ENCODE data around the gene PGF.
A peak's percentile ranks its signal among the peaks of the same experiment; 100 is the strongest.

PGF gene

DNA sequence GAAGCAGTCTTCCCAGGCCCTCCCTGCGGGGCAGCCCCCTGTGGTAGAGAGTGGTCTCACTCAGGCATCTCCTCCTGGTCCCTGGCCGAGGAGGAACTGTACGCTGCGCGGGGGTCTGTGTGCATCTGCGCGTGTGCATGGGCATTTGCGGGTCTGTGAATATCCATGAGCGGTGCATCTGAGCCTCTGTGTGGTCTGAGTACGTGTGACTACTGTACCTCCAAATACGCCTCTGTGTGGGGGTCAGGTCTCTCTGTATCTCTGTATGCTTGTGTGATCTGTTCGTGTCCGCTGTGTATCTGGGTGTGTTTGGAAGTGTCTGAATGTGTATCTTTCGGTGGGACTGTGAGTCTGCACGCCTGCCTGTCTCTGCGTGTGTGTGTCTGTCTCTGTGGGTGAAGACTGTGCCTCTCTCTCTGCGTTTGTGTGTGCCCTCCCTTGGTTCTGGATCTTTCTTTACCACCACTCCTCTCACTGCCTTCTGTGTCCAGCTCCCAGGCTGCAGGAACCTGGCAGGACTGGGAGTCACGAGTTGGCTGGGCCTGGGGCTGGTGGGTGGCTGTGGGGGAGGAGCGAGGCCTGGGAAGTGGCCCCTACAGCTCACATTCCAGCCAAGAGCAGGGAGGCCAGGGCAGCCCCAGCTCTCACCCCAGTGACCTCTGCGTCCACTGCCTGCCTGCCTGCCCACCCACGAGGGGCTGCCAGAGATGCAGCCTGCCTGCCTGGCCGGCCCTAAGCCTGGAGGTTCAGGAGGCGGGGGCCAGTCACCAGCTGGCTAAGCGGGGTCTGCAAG lies 1.1 kb upstream of the PGF start:
- DNase-seq (ENCODE audit: low read depth): no peak

DNA sequence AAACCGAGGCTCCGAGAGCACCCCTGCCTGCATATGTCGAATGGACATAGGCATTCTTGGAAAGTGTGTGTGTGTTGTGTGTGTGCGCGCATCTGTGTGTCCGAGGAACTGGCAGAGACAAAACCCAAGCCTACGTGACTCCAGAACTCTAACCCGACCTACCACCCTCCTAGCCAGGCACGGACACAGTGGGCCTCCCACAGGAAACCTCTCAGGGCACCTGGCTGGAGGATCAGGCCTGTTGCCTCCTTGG lies 556 bp upstream of the PGF start:
- DNase-seq (ENCODE audit: low read depth): no peak

DNA sequence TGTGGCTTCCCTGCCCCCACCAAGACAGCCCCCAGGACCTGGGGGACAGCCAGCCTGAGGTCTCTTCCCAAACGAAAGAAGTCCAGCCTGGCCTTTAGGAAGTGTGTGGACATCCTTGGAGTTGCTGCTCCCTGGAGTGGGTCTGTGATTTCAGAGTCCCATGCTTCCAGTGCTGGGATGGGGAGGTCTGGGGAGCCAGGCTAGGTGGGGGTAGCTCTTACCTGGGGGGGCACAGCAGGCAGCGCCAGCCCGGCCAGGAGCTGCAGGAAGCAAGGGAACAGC lies 509 bp downstream of the PGF start:
- no peak for DNase-seq (ENCODE audit: low read depth)

DNA sequence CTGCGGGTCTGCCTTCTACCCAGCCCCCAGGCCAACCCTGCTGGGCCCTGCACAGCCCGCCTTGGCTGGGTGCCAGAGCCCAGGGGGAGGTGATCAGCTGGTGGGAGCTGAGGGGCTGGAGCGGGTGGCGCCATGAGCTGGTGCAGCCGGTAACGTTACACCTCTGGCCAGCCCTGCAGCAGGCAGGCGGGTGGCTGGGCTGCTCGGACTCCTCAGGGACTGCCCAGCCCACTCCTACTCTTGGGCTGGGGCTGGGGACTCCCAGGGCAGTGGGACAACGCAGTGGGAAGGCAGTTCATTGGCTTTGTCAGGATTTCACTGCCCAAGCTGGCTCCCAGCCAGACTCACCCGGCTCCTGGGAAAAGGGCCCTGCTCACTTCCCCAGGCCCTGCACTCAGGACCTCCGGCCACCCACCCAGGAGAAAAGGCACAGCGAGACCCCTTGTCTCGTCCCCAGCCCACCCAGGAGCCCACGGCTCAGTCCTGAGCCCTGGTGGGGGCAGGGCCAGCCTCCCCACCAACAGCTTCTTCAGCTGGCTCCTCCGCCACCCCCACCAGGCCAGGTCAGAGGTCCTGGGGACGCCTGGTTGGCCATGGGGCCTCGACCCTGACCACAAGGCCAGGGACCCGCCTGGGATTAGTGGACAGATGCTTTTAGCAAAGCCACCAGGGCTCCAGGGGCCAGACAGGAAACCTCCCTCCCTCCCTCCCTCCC lies 1.0 kb downstream of the PGF start:
- DNase-seq (ENCODE audit: low read depth): no peak

DNA sequence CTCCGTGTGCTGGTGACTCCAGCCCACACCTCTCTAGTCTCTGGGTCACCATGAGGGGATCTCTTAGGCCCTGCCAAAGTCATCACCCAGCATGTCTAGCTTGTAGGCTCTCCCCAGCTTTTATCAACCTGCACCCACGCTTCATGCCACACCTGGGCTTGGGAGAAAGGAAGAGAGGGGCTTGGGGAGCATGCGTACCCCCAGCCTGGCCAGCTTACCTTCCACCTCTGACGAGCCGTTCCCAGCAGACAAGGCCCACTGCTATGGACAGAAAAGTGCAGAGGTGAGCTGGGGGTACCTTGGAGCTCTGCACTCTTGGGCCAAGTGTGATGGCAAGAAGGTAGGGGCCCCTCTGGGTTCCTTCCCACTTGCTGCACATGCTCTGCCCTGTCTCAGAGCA lies 1.7 kb downstream of the PGF start:
- no peak for DNase-seq (ENCODE audit: low read depth)

DNA sequence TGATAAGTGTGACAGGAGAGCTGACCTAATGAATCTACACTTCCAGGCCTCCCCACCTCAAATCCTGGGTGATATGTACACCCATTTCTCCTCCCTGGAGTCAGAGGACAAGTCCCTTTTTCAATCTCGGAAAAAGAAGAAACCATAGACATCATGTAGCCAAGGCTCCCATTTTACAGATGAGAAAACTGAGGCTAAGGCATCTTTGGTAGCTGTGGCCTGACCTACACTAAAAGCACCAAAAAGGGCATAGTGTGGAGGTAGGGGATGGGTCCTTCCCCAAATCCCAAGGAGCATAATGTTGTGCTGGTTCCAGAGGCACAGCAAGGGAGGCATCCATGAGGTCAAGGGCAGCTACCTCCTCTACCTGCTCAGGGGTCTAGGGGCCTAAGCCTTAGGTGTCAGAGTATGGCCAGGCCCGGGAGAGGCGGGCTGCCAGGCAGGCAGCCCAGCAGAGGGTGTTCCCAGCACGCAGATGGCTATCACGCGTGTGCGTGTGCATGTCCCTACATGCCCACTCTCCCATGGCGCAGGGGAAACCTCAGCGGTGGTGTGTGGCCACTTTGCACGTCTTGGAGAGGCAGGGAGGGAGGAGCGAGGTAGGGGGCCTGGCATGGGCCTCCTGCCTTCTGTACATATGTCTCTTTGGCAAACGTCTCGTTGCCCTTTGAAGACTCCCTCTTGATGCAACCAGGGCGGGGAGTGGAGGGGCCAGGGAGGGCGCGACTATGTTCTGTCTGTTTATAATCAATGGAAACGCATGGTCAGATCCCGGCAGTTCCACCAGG lies 2.5 kb downstream of the PGF start:
- DNase-seq (ENCODE audit: low read depth): no peak

DNA sequence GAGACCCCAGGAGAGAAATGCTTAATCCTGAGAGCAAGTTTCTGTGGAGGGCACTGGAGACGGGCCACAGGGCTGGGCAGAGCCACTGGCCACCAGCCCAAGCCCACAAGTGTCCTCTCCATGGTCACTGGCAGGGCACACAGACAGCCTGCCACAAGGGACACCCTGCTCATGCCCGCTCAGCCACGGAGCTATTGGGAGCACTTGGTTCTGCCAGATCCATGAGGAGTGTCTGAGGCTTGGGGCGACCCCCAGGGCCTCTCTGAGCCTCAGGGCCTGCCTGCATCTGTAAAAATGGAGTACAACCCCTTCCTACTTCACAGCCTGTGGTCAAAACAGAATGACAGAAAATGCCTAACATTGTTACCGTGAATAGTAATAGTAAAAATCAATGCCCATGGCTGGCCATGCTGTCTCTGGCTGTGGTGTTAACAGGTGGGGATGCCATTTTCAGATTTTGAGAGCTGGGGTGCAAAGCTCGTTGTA lies 3.2 kb downstream of the PGF start:
- DNase-seq (ENCODE audit: low read depth): no peak

DNA sequence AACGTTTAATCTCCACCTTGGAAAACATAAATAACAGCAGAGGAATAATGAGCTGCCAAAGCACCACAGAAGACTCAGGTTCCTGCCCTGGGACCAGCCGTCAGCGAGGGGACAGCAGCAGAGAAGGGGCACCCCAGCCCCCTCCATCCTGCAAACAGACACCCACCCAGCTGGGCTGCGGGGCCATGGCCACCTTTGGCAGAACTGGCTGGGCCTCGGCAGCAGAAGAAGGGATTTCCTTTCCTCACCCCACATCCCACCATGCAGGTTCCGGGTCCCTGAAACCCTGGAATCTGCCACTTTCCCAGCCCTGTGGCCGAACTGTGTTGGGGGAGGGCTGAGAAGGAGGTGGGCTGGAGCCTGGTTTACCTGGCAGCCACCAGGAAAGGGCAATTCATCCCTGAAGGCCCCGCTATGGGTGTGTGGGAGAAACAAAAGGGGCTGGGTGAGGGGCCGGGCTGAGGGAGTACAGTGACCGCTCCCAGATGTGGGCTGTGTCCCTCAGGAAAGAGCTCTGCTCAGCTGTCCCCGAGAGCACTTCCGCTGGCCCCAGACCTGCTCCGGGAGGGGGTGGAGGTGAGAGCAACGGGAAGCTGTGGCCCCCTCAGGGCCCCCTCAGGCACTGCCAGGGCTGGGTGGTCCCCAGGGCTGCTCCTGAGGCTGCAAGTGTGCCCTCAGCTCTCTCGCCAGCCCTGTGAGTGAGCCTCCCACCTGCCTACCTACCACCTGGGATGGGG lies 3.8 kb downstream of the PGF start:
- no peak for DNase-seq (ENCODE audit: low read depth)

DNA sequence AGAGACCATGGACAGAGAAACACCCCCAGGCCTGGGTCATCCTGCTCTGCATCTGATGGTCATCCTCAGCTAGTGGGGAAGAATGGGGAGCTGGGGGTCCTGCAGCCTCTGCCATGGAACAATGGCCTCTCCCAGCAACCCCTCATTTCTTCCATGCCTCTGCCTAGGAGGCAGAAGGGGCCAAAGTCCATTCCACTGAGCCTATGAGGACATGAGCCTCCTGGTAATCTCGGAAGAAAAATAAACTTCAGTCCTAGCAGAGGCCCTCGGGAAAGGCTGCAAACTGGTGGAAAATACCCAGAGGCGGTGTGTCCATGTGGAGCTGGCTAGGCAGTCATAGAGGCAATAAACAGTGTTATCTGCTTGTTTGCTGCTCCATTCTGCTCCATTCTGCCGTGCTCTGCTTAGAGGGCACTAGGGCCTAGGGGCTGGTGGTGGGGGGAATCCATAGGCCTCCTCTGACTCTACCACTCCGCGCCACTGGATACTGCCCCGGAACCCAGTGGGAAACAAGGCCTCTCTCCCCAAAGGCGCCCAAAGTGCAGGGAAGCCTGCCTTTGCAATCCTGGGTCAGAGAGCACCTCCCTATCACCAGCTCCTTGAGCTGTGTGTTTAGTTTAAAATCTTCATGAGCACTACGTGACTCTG lies 4.5 kb downstream of the PGF start:
- no peak for DNase-seq (ENCODE audit: low read depth)

DNA sequence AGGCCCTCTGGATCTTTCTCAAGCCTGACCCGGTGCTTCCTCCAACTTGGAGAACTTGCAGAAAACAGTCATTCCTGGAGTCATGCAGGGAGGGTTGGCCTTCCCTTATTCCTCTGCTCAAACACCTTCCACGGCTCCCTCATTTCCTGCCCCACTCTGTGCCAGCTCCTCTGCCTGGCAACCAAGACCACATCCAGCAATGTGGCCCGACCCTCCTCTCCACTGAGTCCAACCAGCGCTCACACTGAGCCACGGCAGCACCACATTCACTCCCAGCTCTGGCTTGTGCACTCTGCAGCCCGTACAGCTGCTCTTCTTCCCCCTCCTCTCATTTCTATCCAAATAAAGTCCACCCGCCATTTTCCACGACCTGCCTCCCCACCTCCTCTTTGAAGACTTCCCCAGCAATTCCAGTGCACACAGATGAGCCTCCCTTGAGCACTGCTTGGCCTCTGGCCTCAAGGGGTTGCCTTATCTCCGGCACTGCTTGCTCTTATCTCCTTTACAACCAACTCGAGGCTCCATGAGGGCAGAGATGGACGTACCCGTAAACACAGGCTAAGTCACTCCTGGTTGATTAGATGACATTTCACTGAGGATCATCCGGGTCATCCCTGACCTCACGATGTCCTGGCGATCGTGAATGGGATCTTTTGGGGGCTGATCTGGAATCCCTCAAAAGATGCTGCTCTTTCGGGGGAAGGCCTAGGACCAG lies 5.4 kb downstream of the PGF start:
- DNase-seq (ENCODE audit: low read depth): no peak

DNA sequence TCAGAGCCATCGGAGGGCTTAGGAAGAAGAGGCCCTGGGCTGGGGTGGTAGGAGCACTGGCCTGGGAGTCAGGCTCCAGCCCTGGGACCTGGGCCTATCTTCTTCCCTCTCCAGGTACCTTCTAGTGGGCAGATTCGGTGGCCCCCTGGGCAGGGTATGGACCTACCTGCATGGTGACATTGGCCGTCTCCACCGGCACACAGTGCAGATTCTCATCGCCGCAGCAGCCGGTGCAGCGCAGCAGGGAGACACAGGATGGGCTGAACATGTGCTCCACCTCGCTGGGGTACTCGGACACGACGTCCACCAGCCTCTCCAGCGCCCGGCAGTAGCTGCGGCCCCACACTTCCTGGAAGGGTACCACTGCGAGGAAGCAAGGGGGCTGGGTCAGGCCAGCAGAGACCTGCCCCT lies 6.2 kb downstream of the PGF start:
- DNase-seq (ENCODE audit: low read depth): no peak

DNA sequence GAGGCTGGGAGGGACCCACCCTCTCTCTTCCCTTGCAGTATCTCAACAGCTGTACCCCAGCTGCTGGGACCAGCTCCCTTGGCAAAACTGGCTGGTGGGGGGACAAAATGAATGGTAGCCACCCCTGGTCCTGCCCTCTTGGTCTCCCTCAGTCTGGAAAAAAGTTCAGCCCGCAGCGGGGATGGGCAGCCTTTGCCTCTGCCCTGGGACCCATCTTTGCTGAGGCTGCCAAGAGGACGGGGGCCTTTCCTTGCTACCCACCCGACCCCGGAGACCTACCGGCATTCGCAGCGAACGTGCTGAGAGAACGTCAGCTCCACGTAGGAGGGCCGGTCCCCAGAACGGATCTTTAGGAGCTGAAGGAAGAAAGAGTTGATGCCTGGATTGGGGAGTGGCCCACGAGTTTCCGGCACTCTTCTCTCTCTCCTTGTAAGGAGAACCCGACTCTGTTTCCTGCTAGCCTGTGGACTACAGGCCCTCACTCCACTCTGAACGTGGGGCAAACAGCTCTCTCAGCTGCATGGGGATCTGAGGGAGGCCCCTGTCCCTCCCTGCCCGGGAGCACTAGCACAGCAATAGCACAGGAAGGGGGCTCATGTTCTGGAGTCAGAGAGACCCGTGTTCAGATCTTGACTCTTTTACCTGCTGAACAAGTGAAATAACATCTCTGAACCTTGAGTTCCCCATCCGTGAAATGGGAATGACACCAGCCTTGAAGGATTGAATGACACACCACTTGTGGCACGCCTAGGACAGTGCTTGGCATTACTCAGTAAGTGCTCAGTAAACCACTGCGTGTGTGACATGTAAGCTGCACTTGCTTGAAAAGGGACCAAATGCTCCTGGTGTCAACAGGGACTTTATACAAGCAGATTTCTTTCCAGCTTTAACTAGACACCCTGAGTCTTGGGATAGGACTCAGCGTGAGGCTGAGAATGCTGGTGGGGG lies 6.9 kb downstream of the PGF start:
- DNase-seq (ENCODE audit: low read depth): no peak

DNA sequence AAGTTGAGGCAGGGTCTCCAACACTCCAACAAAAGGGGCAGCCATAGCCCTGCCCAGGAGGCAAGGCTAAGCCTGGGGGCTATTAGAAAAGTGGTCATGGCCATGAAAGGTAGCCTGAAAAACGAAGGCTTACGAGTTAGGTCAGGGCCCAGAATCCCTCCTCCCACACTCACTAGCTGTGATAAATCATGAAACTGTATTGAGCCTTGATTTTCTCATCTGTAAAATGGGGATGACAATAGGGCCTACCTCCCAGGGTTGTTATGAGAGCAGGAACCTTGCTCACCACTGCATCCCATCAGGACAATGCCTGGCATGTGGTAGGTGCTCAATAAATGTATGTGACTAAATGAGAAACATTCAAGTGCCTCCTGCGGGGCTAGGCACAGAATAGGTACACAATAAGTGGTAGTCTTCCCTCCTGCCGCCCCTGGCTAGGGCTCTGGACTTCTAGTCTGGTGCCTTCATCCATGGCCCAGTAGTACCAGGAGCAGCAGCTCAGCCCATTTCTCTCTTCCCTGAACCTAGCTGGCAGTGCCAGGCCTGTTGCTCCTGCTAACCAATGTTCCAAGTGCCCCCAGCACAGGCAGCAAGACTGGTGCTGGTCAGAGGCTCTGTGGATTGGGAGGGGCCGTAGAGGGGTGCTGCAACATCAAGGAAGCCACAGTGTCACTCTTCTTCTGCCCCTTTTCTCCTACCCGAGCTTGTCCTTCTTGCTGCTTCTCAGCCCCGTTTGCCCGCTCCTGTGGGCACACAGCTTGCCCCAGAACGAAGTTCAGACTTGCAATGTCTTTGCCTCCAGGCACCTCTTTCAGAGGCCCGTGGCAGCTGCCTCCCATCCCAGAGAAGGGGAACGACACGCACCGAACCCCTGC lies 7.8 kb downstream of the PGF start:
- no peak for DNase-seq (ENCODE audit: low read depth)

DNA sequence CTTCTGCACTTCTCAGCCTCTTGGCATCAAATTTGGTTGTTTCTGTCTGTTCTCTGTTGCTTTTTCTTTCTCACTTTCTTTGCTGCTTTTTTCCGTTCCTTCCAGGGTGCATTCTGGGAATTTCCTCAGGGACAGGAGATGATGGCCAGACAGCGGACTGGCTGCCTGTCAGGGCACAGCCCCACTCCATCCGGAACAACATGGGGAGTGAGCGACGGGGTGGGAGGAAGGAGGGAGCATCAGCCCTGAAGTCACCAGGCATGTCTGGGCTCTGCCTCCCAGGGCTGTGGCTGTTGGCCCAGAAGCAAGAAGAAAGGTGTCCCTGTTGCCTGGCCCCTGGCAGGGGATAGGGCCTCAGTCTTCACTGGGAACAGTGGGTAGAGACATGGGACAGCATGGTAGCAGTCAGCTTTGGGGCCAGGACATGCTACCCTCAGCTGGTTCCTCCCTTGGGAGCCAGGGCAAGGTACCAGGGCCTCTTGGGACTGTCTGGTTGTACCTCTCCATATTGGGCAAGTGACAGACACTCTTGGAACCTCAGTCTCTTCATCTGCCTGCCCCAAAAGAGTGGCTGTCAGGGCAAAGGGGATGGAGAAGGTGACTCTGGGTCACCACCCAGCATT lies 8.6 kb downstream of the PGF start:
- DNase-seq (ENCODE audit: low read depth): no peak

DNA sequence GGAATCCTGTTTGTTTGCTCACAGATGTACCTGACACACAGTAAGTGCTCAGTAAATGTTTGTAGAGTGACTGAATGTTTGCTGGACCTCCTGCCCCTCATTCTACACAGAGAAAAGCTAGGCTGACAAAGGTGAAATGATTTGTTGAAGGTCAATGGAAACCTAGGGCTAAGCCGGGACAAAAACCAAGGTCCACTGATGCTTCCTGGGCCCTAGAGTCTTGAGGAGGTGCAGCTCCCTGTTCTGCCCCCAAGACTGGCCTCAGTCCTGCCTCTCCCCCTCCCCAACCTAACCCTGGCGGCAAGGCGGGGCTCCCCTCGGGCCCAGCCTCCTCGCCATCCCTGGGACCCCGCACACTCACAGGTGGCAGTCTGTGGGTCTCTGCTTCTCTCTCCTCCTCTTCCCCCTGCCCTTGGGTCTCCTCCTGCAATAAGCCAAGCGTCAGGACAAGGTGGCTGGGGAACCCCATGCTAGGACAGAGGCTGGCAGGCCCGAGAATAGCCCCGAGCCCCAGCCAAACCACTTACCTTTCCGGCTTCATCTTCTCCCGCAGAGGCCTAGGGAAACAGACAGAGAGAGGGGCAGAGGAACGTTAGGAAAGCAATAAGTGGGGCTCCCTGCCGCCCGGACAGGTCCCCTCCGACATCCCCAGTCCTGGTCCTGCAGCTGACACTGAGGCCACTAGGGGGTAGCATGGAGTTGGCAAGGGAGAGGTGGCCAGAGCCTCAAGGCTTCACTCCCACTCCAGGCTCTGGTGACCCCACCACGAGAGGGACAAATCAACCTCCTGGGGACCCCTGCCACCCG lies 9.3 kb downstream of the PGF start:
- peak; percentile 47 for DNase-seq (ENCODE audit: low read depth)

DNA sequence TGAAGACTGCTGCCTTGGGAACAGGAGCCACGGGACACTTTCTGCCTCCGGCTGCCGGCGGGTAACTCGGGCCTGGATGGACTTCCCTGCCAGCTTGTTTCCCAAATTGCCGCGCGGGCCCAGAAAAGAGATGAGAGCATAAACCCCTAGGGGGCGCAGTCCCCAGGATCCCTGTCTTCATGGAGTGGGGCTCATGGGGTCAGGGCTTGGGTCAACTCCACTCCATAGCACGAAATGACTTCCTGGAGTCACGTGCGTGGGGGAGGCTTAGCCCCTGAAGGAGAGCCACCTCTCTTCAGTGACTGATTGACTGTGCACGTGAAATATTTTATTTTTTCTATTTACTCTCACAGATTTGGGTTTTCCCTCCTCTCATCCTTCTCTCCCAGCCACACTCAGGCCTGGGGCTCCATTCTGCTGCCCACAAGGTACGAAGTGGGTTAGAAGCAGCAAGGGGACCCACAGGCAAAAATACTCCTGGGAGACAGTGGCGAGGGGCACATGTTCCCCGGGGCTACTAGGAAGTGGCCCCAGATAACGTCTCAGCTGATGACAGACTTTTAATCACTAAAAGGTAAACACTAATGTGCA lies 10.0 kb downstream of the PGF start:
- DNase-seq (ENCODE audit: low read depth): no peak

DNA sequence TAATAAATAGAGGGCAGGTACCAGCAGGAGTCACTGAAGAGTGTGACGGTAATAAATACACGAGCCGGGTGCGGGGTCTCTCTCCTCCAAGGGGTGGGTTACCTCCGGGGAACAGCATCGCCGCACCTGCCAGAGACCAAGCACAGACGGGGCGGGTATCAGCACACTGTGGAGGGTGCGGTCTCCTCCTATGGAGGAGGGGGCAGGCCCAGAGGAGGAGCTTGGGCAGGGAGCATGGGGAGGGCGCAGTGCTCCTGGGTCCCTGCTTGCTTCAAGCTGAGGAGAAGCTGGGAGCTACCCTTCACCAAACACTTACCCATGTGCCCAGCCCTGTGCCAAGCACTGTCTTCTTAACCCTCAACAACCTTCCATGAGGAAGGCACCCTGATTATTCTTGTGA lies 12.8 kb downstream of the PGF start:
- DNase-seq (ENCODE audit: low read depth): no peak

DNA sequence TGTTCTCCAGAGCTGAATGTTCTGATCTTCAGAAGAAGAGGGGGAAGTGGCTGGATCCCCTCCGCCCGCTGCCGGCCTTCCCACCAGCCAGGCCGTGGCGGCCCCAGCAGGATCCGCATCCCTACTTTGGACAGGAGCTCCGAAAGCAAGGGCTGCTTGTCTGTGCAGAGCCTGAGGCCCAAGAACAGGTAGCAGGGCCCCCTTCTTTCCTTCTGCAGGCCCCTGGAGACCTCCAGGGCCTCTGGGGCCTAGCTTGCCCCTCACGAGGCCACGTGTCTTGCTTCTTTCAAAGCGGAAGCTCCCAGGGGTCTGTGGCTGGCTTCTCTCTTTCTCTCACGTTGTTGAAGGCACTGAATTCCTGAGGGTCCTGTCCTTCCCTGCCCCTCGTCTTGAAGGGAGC lies 13.2 kb downstream of the PGF start:
- DNase-seq (ENCODE audit: low read depth): no peak
